HepG2 (cell line): ENCODE results near the gene KLKB1. TPM values are rescaled to one million over a fixed set of nuclear protein-coding genes. Genes with fewer than 3 reads are reported as not detected.

ENCODE experiments used
- ATF7 ChIP-seq, 2 experiments: fragments of 450-650 bp in 1 of 2; sonication (generic) in 1 of 2; formaldehyde crosslinking in 1 of 2; IDR thresholded peaks; 2 replicates each; pipeline versions ENCODE4 v1.4.0 to v1.6.1; 2016 to 2020; ENCODE audit warnings: antibody characterized with exemption in 1 of 2, mild to moderate bottlenecking in 1 of 2, missing genetic modification reagents in 1 of 2
- CREM ChIP-seq, 2 experiments: sonication (generic) in 1 of 2; formaldehyde crosslinking in 1 of 2; IDR thresholded peaks; 2 replicates each; pipeline versions ENCODE4 v1.4.0 to v1.6.1; 2016 to 2020; ENCODE audit warnings: antibody characterized with exemption in 1 of 2, mild to moderate bottlenecking in 1 of 2, missing genetic modification reagents in 1 of 2
- DMAP1 ChIP-seq: IDR thresholded peaks from 2 replicates; pipeline ENCODE4 v1.6.1; 2016
- GPBP1L1 ChIP-seq: sonication (generic); formaldehyde crosslinking; IDR thresholded peaks from 2 replicates; pipeline ENCODE4 v1.5.0; 2020; ENCODE audit warnings: mild to moderate bottlenecking, missing genetic modification reagents
- HDAC1 ChIP-seq: sonication (generic); formaldehyde crosslinking; IDR thresholded peaks from 2 replicates; pipeline ENCODE4 v1.5.1; 2020; ENCODE audit warnings: mild to moderate bottlenecking, missing genetic modification reagents
- ISL2 ChIP-seq: sonication (generic); formaldehyde crosslinking; IDR thresholded peaks from 2 replicates; pipeline ENCODE4 v1.5.0; 2020; ENCODE audit warnings: missing genetic modification reagents
- MNT ChIP-seq: fragments of 450-650 bp; IDR thresholded peaks from 2 replicates; pipeline ENCODE4 v1.6.1; 2016
- MTA1 ChIP-seq: sonication (generic); formaldehyde crosslinking; IDR thresholded peaks from 2 replicates; pipeline ENCODE4 v1.4.0; 2020; ENCODE audit warnings: missing genetic modification reagents, mild to moderate bottlenecking, borderline replicate concordance
- PBX2 ChIP-seq: IDR thresholded peaks from 2 replicates; pipeline ENCODE4 v1.6.1; 2016; ENCODE audit warnings: control low read depth
- POGZ ChIP-seq: sonication (generic); formaldehyde crosslinking; IDR thresholded peaks from 2 replicates; pipeline ENCODE4 v1.4.0; 2020; ENCODE audit warnings: mild to moderate bottlenecking, missing genetic modification reagents
- SOX6 ChIP-seq, 2 experiments: fragments of 450-650 bp in 1 of 2; sonication (generic) in 1 of 2; formaldehyde crosslinking in 1 of 2; IDR thresholded peaks; 2 replicates each; pipeline versions ENCODE4 v1.4.0 to v1.6.1; 2017 to 2020; ENCODE audit warnings: antibody characterized with exemption in 1 of 2, mild to moderate bottlenecking in 1 of 2, missing genetic modification reagents in 1 of 2
- SRSF9 ChIP-seq: fragments of 200-400 bp; formaldehyde crosslinking; IDR thresholded peaks from 2 replicates; pipeline ENCODE4 v1.6.1; 2018; ENCODE audit warnings: borderline replicate concordance, mild to moderate bottlenecking, low read depth, low read length; ENCODE audit not compliant: insufficient read depth, poor library complexity, severe bottlenecking
- ZNF501 ChIP-seq: sonication (generic); formaldehyde crosslinking; IDR thresholded peaks from 2 replicates; pipeline ENCODE4 v1.5.1; 2020; ENCODE audit warnings: mild to moderate bottlenecking, moderate library complexity, missing genetic modification reagents
- ZNF616 ChIP-seq: sonication (generic); formaldehyde crosslinking; IDR thresholded peaks from 2 replicates; pipeline ENCODE4 v1.5.0; 2020; ENCODE audit warnings: low read depth, mild to moderate bottlenecking, missing genetic modification reagents
- ZNF781 ChIP-seq: sonication (generic); formaldehyde crosslinking; IDR thresholded peaks from 2 replicates; pipeline ENCODE4 v1.5.1; 2020; ENCODE audit warnings: borderline replicate concordance, mild to moderate bottlenecking, missing genetic modification reagents; ENCODE audit errors: not compliant biosample characterization
- polyA plus RNA-seq, 8 experiments: library from polyadenylated mRNA; depleted of rRNA in 3 of 8; stranded (reverse) in 7 of 8; unstranded in 1 of 8; fragments of >200 nt; fragmentation: Illumina TruSeq in 4 of 8; extraction: Trizol in 4 of 8; gene quantifications; 2 replicates each; pipeline versions ENCODE4 v1.2.1 to v1.2.3, GENCODE V29; 2011 to 2016; ENCODE audit warnings: low read depth in 4 of 8, missing spikeins in 1 of 8, mixed read lengths in 1 of 8; ENCODE audit not compliant: insufficient read depth in 1 of 8
- total RNA-seq, 5 experiments: library from RNA; depleted of rRNA; stranded (reverse); fragments of >200 nt; fragmentation: Illumina TruSeq; extraction: Trizol; gene quantifications; 2 replicates each; pipeline ENCODE4 v1.2.3, GENCODE V29; 2016; ENCODE audit warnings: low read depth in 1 of 5
- TF ChIP-seq, protein P1 (sequence below): sonication (generic); formaldehyde crosslinking; IDR thresholded peaks from 2 replicates; pipeline ENCODE4 v1.4.0; 2020; ENCODE audit warnings: mild to moderate bottlenecking, missing genetic modification reagents
- TF ChIP-seq, protein P2 (sequence below): sonication (generic); formaldehyde crosslinking; conservative IDR thresholded peaks from 2 replicates; pipeline ENCODE4 v1.4.0; 2020; ENCODE audit warnings: missing genetic modification reagents

The KLKB1 gene
- total and polyA plus RNA-seq, 2 of the 13 experiments (the other 11 are each of a cell fraction or from before 2014, with no cell fraction given) = 0.26 to 0.49 TPM

DNA sequence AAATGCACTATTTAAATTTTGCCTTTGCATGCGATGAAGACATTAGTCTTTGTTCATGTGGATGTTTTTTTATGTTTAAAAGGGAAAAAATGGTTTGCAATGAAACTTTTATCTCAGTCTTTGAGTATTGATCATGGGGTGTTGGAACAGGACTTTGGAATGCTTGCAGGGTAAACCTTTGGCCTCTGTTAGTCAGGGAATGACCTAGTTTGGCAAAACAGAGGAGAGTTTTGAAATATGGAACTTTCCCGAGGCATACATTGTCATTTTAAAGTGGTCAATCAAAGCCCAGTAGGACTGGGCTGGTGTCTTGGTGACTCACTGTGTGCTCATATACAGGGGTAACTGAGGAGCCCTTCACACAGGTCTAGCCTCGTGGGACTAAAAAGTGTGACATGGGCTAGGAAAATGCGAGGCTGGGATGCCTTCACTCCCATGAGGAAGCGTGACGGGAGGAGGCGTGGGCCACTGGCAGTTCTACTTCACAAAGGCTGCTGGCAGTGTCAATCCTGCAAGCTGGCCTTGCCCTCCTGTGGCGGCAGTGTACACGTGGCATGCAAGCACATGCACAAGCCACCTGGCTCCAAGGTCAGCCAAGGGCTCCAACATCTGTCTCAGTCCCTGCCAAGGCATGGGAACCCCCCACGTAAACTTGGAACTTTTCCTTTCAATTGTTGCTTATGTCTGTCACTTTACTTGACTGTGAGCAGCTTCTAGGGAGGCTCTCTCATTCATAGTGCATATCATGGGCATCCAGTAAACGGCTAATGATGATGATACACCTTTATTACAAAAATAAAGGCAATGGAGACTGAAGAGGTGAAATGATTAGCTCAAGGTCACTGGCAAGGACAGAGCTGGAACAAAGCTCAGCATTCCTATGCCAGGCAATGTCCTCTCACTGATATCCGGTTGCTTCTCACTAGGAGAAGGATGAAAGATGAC lies 33.5 kb downstream of the KLKB1 start (continued):
- TF ChIP-seq, protein P1, sequence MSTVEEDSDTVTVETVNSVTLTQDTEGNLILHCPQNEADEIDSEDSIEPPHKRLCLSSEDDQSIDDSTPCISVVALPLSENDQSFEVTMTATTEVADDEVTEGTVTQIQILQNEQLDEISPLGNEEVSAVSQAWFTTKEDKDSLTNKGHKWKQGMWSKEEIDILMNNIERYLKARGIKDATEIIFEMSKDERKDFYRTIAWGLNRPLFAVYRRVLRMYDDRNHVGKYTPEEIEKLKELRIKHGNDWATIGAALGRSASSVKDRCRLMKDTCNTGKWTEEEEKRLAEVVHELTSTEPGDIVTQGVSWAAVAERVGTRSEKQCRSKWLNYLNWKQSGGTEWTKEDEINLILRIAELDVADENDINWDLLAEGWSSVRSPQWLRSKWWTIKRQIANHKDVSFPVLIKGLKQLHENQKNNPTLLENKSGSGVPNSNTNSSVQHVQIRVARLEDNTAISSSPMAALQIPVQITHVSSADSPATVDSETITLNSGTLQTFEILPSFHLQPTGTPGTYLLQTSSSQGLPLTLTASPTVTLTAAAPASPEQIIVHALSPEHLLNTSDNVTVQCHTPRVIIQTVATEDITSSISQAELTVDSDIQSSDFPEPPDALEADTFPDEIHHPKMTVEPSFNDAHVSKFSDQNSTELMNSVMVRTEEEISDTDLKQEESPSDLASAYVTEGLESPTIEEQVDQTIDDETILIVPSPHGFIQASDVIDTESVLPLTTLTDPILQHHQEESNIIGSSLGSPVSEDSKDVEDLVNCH = no peak
- TF ChIP-seq ZNF616 (CRISPR knock-in tag) (peak; percentile 91), SOX6 (IDR thresholded peaks at IDR 0.05) (no peak), SOX6 (CRISPR knock-in tag; IDR thresholded peaks at IDR 0.05) (peak; percentile 93), ZNF781 (CRISPR knock-in tag) (peak; percentile 80), MTA1 (peak; percentile 97), MNT (peak; percentile 89), SRSF9 (no peak), GPBP1L1 (CRISPR knock-in tag) (no peak), ISL2 (0 out of 2 replicates have a peak, but pooled peaks have one; percentile 30), PBX2 (CRISPR knock-in tag) (0 out of 2 replicates have a peak, but pooled peaks have one; percentile 23), ATF7 (IDR thresholded peaks at IDR 0.05) (no peak; the same call in 1 of the 2 replicates), ATF7 (CRISPR knock-in tag; IDR thresholded peaks at IDR 0.05) (peak; percentile 61; the same call in 1 of the 2 replicates), HDAC1 (CRISPR knock-in tag) (peak; percentile 72), POGZ (CRISPR knock-in tag) (peak; percentile 72), CREM (IDR thresholded peaks at IDR 0.05) (peak; percentile 55; the same call in 1 of the 2 replicates), CREM (CRISPR knock-in tag; IDR thresholded peaks at IDR 0.05) (no peak), ZNF501 (peak; percentile 24), DMAP1 (CRISPR knock-in tag) (peak; percentile 92)
- TF ChIP-seq, protein P2, sequence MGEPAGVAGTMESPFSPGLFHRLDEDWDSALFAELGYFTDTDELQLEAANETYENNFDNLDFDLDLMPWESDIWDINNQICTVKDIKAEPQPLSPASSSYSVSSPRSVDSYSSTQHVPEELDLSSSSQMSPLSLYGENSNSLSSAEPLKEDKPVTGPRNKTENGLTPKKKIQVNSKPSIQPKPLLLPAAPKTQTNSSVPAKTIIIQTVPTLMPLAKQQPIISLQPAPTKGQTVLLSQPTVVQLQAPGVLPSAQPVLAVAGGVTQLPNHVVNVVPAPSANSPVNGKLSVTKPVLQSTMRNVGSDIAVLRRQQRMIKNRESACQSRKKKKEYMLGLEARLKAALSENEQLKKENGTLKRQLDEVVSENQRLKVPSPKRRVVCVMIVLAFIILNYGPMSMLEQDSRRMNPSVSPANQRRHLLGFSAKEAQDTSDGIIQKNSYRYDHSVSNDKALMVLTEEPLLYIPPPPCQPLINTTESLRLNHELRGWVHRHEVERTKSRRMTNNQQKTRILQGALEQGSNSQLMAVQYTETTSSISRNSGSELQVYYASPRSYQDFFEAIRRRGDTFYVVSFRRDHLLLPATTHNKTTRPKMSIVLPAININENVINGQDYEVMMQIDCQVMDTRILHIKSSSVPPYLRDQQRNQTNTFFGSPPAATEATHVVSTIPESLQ (CRISPR knock-in tag) = no peak
